Lower leg skin (tissue), 3 donors: ENCODE data around the gene ZNF219.

Experiments used
- POLR2A ChIP-seq, 2 donors: fragments of 450-650 bp; IDR thresholded peaks; one replicate each; pipeline ENCODE4 v1.6.1; 2016 to 2017; ENCODE audit warnings: antibody characterized with exemption in 2 of 2, mild to moderate bottlenecking in 1 of 2, moderate library complexity in 1 of 2
- TF ChIP-seq, protein P1 (sequence below), 3 donors: fragments of 450-650 bp; IDR thresholded peaks; one replicate each; pipeline ENCODE4 v1.5.1; 2016; ENCODE audit warnings: antibody characterized with exemption in 3 of 3, mild to moderate bottlenecking in 3 of 3, moderate library complexity in 2 of 3

DNA sequence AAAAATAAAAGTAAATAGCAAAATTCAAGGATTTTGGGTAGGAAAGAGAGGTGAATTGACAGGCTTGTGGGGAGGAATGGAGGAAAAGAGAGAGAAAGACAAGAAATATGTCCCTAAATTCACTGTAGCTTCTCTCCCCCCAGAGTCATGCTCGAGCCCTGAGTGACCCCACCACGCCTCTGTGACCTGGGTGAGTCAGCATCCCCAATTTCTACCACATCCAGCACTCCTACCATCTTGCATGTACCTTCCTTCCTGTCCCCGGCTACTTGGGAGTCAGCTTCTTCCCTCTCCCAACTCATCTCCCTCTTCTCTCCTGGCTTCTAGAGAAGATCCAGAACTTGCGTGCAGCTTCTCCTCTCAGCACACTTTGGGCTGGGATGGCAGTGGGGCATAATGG, 9.8 kb downstream of the ZNF219 start:
- no peak for TF ChIP-seq POLR2A (IDR thresholded peaks at IDR 0.05)
- TF ChIP-seq, protein P1, sequence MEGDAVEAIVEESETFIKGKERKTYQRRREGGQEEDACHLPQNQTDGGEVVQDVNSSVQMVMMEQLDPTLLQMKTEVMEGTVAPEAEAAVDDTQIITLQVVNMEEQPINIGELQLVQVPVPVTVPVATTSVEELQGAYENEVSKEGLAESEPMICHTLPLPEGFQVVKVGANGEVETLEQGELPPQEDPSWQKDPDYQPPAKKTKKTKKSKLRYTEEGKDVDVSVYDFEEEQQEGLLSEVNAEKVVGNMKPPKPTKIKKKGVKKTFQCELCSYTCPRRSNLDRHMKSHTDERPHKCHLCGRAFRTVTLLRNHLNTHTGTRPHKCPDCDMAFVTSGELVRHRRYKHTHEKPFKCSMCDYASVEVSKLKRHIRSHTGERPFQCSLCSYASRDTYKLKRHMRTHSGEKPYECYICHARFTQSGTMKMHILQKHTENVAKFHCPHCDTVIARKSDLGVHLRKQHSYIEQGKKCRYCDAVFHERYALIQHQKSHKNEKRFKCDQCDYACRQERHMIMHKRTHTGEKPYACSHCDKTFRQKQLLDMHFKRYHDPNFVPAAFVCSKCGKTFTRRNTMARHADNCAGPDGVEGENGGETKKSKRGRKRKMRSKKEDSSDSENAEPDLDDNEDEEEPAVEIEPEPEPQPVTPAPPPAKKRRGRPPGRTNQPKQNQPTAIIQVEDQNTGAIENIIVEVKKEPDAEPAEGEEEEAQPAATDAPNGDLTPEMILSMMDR (IDR thresholded peaks at IDR 0.05) = no peak
